ENCODE data around the gene RIPOR3. TPM values are rescaled to one million over a fixed set of nuclear protein-coding genes. Genes with fewer than 3 reads are reported as not detected.

Gene RIPOR3
- total RNA-seq, 2 experiments from 2014 or later, result 0.53 TPM; not detected in 1

- Histone ChIP-seq H3K27ac (ENCODE audit: low read depth, low read length, poor library complexity, severe bottlenecking) (no peak overlapping the region), H4K20me1 (ENCODE audit: insufficient read depth, low read length) (no peaks in the 10 kb centered on the region; the same call in 1 of the 2 replicates), H3K4me3 (ENCODE audit: low read depth, low read length, poor library complexity, severe bottlenecking) (no peak overlapping the region), H3K79me2 (ENCODE audit: insufficient read depth, low read depth, low read length) (peaks cover 12% of the 10 kb centered on the region; the same call in 1 of the 2 replicates), H2AFZ (ENCODE audit: low read length) (no peak overlapping the region), H3K9me3 (ENCODE audit: low read length) (no peaks in the 10 kb centered on the region), H3K9me2 (ENCODE audit: insufficient read depth, low read length) (no peaks in the 10 kb centered on the region), H3K4me2 (ENCODE audit: low read length) (no peak overlapping the region), H3K36me3 (ENCODE audit: insufficient read depth, low read length) (no peaks in the 10 kb centered on the region), H3K4me1 (ENCODE audit: insufficient read depth, low read length, poor library complexity, severe bottlenecking) (peaks cover 29% of the 10 kb centered on the region)
- DNase-seq (ENCODE audit: low spot score), result no peak
- POLR2A ChIA-PET, result interaction anchor here (0.5 kb wide), 1 partner anchor 184 kb away, joined by 5 read pairs; no protein-coding TSS in a partner anchor
- CTCF ChIA-PET (ENCODE audit: unreplicated experiment), result interaction anchor here (0.6 kb wide), 2 partner anchors 11 to 66 kb away, joined by 3 read pairs; no protein-coding TSS in a partner anchor
- no TSS peak for BruUV-seq (replicated peaks)
- intact Hi-C loops (cut with micrococcal nuclease; ENCODE audit: unreplicated experiment), result no loop called here
- TF ChIP-seq EZH2phosphoT487 (IDR thresholded peaks at IDR 0.05; ENCODE audit: borderline replicate concordance, low read depth, low read length) (no peak), CTCF (conservative IDR thresholded peaks at IDR 0.05; ENCODE audit: low read length) (no peak)
These were observed 37.2 kb upstream of the RIPOR3 start for GRCh38 chr20:50728486-50728980.

- H2AFZ ChIP-seq (ENCODE audit: low read length), result no peak overlapping the region
- H3K4me2 ChIP-seq (ENCODE audit: low read length), result no peak overlapping the region
- H3K27ac ChIP-seq (ENCODE audit: low read depth, low read length, poor library complexity, severe bottlenecking), result no peak overlapping the region
- no peaks in the 10 kb centered on the region for H3K9me2 ChIP-seq (ENCODE audit: insufficient read depth, low read length)
- H3K36me3 ChIP-seq (ENCODE audit: insufficient read depth, low read length), result no peaks in the 10 kb centered on the region
- H4K20me1 ChIP-seq (ENCODE audit: insufficient read depth, low read length), result no peaks in the 10 kb centered on the region; the same call in 1 of the 2 replicates
- peaks cover 12% of the 10 kb centered on the region; the same call in 1 of the 2 replicates for H3K79me2 ChIP-seq (ENCODE audit: insufficient read depth, low read depth, low read length)
- POLR2A ChIA-PET, result interaction anchor here (0.5 kb wide), 1 partner anchor 185 kb away, joined by 5 read pairs; no protein-coding TSS in a partner anchor
- H3K4me3 ChIP-seq (ENCODE audit: low read depth, low read length, poor library complexity, severe bottlenecking), result no peak overlapping the region
- no peak for TF ChIP-seq EZH2phosphoT487 (IDR thresholded peaks at IDR 0.05; ENCODE audit: borderline replicate concordance, low read depth, low read length)
- TF ChIP-seq CTCF (conservative IDR thresholded peaks at IDR 0.05; ENCODE audit: low read length), result no peak
- H3K4me1 ChIP-seq (ENCODE audit: insufficient read depth, low read length, poor library complexity, severe bottlenecking), result peaks cover 25% of the 10 kb centered on the region
- no peaks in the 10 kb centered on the region for H3K9me3 ChIP-seq (ENCODE audit: low read length)
- intact Hi-C loops (cut with micrococcal nuclease; ENCODE audit: unreplicated experiment), result no loop called here
- BruUV-seq (replicated peaks), result no TSS peak
- CTCF ChIA-PET (ENCODE audit: unreplicated experiment), result interaction anchor here (0.6 kb wide), 2 partner anchors 10 to 66 kb away, joined by 3 read pairs; no protein-coding TSS in a partner anchor
- no peak for DNase-seq (ENCODE audit: low spot score)
These were observed 36.6 kb upstream of the RIPOR3 start for GRCh38 chr20:50727792-50728485.

All from OCI-LY7 (cell line).